HepG2 (cell line): ENCODE results near the gene MBTPS1.

Experiments
- EP300 ChIP-seq, 3 experiments: sonication (generic) in 1 of 3; formaldehyde crosslinking in 1 of 3; IDR thresholded peaks; 2 replicates each; pipeline versions ENCODE4 v1.5.1 to v1.6.1; 2011 to 2020; ENCODE audit warnings: low read depth in 2 of 3, low read length in 2 of 3, borderline replicate concordance in 1 of 3, improper control_type of control experiment in 1 of 3, mild to moderate bottlenecking in 1 of 3, missing genetic modification reagents in 1 of 3, moderate library complexity in 1 of 3
- KDM1A ChIP-seq: IDR thresholded peaks from 2 replicates; pipeline ENCODE4 v1.6.1; 2016; ENCODE audit warnings: missing compliant biosample characterization
- NFYB ChIP-seq: sonication (generic); formaldehyde crosslinking; IDR thresholded peaks from 2 replicates; pipeline ENCODE4 v1.4.0; 2020; ENCODE audit warnings: missing genetic modification reagents
- SIN3A ChIP-seq: IDR thresholded peaks from 2 replicates; pipeline ENCODE4 v1.6.1; 2011; ENCODE audit warnings: low read depth, mild to moderate bottlenecking, control low read depth, low read length, borderline replicate concordance
- SMC3 ChIP-seq: IDR thresholded peaks from 2 replicates; pipeline ENCODE4 v1.6.1; 2011; ENCODE audit warnings: low read length, improper control_type of control experiment
- ZNF543 ChIP-seq: sonication (generic); formaldehyde crosslinking; IDR thresholded peaks from 2 replicates; pipeline ENCODE4 v1.4.0; 2020; ENCODE audit warnings: mild to moderate bottlenecking, missing genetic modification reagents
- TF ChIP-seq, protein P1 (sequence below): sonication (generic); formaldehyde crosslinking; IDR thresholded peaks from 2 replicates; pipeline ENCODE4 v1.4.0; 2020; ENCODE audit warnings: missing genetic modification reagents
- TF ChIP-seq, protein P2 (sequence below): sonication (generic); formaldehyde crosslinking; IDR thresholded peaks from one replicate; pipeline ENCODE4 v1.5.1; 2020; ENCODE audit warnings: mild to moderate bottlenecking, missing genetic modification reagents; ENCODE audit errors: not compliant biosample characterization
- TF ChIP-seq, protein P3 (sequence below): sonication (generic); formaldehyde crosslinking; IDR thresholded peaks from 2 replicates; pipeline ENCODE4 v1.8.1; 2023; ENCODE audit warnings: mild to moderate bottlenecking, missing genetic modification reagents
- TF ChIP-seq, protein P4 (sequence below): IDR thresholded peaks from 2 replicates; pipeline ENCODE4 v1.6.1; 2016
- TF ChIP-seq, protein P5 (sequence below): sonication (generic); formaldehyde crosslinking; IDR thresholded peaks from 2 replicates; pipeline ENCODE4 v1.4.0; 2020; ENCODE audit warnings: missing genetic modification reagents

DNA sequence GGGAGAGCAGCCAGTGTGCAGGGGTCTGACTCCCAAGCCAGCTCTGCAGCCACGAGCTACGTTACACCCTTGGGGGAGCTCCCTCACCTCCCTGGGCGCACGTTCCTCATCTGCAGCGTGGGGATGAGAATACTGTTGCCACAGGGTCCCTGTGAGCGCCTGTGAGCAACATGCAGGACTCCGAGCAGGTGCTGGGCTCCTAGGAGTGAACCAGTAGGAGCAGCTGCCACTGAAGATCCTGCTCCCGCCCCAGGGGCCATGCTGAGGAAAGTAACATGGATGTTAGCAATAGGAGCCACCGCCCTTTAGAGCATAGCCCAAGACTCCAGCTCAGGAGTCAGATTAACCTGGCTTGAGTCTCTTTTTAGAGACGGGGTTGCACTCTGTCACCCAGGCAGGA lies 44.3 kb upstream of the MBTPS1 start:
- TF ChIP-seq KDM1A (CRISPR knock-in tag) (no peak), SMC3 (no peak), EP300 (IDR thresholded peaks at IDR 0.05; ENCODE audit: low read depth in 2 of 2, low read length in 2 of 2) (no peak), EP300 (CRISPR knock-in tag; IDR thresholded peaks at IDR 0.05; ENCODE audit: borderline replicate concordance) (no peak), ZNF543 (CRISPR knock-in tag) (no peak), NFYB (CRISPR knock-in tag) (no peak), SIN3A (no peak)
- TF ChIP-seq, protein P1, sequence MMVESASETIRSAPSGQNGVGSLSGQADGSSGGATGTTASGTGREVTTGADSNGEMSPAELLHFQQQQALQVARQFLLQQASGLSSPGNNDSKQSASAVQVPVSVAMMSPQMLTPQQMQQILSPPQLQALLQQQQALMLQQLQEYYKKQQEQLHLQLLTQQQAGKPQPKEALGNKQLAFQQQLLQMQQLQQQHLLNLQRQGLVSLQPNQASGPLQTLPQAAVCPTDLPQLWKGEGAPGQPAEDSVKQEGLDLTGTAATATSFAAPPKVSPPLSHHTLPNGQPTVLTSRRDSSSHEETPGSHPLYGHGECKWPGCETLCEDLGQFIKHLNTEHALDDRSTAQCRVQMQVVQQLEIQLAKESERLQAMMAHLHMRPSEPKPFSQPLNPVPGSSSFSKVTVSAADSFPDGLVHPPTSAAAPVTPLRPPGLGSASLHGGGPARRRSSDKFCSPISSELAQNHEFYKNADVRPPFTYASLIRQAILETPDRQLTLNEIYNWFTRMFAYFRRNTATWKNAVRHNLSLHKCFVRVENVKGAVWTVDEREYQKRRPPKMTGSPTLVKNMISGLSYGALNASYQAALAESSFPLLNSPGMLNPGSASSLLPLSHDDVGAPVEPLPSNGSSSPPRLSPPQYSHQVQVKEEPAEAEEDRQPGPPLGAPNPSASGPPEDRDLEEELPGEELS = no peak
- TF ChIP-seq, protein P2, sequence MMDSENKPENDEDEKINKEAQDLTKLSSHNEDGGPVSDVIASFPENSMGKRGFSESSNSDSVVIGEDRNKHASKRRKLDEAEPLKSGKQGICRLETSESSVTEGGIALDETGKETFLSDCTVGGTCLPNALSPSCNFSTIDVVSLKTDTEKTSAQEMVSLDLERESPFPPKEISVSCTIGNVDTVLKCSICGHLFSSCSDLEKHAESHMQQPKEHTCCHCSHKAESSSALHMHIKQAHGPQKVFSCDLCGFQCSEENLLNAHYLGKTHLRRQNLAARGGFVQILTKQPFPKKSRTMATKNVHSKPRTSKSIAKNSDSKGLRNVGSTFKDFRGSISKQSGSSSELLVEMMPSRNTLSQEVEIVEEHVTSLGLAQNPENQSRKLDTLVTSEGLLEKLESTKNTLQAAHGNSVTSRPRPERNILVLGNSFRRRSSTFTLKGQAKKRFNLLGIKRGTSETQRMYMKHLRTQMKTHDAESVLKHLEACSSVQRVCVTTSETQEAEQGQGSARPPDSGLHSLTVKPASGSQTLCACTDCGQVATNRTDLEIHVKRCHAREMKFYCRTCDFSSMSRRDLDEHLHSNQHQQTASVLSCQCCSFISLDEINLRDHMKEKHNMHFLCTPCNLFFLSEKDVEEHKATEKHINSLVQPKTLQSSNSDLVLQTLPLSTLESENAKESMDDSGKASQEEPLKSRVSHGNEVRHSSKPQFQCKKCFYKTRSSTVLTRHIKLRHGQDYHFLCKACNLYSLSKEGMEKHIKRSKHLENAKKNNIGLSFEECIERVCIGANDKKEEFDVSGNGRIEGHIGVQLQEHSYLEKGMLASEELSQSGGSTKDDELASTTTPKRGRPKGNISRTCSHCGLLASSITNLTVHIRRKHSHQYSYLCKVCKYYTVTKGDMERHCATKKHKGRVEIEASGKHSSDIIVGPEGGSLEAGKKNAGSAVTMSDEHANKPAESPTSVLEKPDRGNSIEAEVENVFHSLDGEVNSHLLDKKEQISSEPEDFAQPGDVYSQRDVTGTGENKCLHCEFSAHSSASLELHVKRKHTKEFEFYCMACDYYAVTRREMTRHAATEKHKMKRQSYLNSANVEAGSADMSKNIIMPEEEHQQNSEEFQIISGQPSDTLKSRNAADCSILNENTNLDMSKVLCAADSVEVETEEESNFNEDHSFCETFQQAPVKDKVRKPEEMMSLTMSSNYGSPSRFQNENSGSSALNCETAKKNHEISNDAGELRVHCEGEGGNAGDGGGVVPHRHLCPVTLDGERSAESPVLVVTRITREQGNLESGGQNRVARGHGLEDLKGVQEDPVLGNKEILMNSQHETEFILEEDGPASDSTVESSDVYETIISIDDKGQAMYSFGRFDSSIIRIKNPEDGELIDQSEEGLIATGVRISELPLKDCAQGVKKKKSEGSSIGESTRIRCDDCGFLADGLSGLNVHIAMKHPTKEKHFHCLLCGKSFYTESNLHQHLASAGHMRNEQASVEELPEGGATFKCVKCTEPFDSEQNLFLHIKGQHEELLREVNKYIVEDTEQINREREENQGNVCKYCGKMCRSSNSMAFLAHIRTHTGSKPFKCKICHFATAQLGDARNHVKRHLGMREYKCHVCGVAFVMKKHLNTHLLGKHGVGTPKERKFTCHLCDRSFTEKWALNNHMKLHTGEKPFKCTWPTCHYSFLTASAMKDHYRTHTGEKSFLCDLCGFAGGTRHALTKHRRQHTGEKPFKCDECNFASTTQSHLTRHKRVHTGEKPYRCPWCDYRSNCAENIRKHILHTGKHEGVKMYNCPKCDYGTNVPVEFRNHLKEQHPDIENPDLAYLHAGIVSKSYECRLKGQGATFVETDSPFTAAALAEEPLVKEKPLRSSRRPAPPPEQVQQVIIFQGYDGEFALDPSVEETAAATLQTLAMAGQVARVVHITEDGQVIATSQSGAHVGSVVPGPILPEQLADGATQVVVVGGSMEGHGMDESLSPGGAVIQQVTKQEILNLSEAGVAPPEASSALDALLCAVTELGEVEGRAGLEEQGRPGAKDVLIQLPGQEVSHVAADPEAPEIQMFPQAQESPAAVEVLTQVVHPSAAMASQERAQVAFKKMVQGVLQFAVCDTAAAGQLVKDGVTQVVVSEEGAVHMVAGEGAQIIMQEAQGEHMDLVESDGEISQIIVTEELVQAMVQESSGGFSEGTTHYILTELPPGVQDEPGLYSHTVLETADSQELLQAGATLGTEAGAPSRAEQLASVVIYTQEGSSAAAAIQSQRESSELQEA (CRISPR knock-in tag) = no peak
- TF ChIP-seq, protein P3, sequence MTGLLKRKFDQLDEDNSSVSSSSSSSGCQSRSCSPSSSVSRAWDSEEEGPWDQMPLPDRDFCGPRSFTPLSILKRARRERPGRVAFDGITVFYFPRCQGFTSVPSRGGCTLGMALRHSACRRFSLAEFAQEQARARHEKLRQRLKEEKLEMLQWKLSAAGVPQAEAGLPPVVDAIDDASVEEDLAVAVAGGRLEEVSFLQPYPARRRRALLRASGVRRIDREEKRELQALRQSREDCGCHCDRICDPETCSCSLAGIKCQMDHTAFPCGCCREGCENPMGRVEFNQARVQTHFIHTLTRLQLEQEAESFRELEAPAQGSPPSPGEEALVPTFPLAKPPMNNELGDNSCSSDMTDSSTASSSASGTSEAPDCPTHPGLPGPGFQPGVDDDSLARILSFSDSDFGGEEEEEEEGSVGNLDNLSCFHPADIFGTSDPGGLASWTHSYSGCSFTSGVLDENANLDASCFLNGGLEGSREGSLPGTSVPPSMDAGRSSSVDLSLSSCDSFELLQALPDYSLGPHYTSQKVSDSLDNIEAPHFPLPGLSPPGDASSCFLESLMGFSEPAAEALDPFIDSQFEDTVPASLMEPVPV (CRISPR knock-in tag) = no peak
- TF ChIP-seq, protein P4, sequence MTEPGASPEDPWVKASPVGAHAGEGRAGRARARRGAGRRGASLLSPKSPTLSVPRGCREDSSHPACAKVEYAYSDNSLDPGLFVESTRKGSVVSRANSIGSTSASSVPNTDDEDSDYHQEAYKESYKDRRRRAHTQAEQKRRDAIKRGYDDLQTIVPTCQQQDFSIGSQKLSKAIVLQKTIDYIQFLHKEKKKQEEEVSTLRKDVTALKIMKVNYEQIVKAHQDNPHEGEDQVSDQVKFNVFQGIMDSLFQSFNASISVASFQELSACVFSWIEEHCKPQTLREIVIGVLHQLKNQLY (CRISPR knock-in tag) = no peak
- TF ChIP-seq, protein P5, sequence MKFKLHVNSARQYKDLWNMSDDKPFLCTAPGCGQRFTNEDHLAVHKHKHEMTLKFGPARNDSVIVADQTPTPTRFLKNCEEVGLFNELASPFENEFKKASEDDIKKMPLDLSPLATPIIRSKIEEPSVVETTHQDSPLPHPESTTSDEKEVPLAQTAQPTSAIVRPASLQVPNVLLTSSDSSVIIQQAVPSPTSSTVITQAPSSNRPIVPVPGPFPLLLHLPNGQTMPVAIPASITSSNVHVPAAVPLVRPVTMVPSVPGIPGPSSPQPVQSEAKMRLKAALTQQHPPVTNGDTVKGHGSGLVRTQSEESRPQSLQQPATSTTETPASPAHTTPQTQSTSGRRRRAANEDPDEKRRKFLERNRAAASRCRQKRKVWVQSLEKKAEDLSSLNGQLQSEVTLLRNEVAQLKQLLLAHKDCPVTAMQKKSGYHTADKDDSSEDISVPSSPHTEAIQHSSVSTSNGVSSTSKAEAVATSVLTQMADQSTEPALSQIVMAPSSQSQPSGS (CRISPR knock-in tag) = no peak
